WTC11 (cell line): ENCODE measurements around the gene ARL8A. TPM values are rescaled to one million over a fixed set of nuclear protein-coding genes. Genes with fewer than 3 reads are reported as not detected.

Source experiments
- ATAC-seq: fragments of 200-7000 bp; cut with Tn5 transposase; 2 replicates; pipeline ENCODE4 v1.10.0; 2021; ENCODE audit warnings: mild to moderate bottlenecking, moderate library complexity
- CTCF ChIA-PET: fragments of 300-600 bp; sonication (Branson Sonifier 250); formaldehyde crosslinking; loops from one replicate; lab custom pipeline; 2021; ENCODE audit warnings: antibody characterized with exemption; lab: Charles Lee
- POLR2A ChIA-PET: fragments of 350-600 bp; sonication (Branson Sonifier 250); formaldehyde crosslinking; loops from one replicate; lab custom pipeline; 2021; ENCODE audit warnings: antibody characterized with exemption; lab: Charles Lee
- DNase-seq: peaks from one replicate; pipeline ENCODE4 v3.0.0; 2021; ENCODE audit warnings: low spot score
- H3K27ac Mint-ChIP-seq: 2 replicates; pipeline ENCODE4 v1.8.0; 2021; ENCODE audit warnings: mixed read lengths
- H3K27me3 Mint-ChIP-seq: 2 replicates; pipeline ENCODE4 v1.8.0; 2021; ENCODE audit warnings: low read depth, mild to moderate bottlenecking, moderate library complexity, mixed read lengths
- H3K36me3 Mint-ChIP-seq: 2 replicates; pipeline ENCODE4 v1.8.0; 2021; ENCODE audit warnings: mixed read lengths
- H3K4me1 Mint-ChIP-seq: 2 replicates; pipeline ENCODE4 v1.8.0; 2022; ENCODE audit warnings: mixed read lengths
- H3K4me3 Mint-ChIP-seq: 2 replicates; pipeline ENCODE4 v1.8.0; 2021; ENCODE audit warnings: mild to moderate bottlenecking, moderate library complexity, mixed read lengths
- H3K9me3 Mint-ChIP-seq: 2 replicates; pipeline ENCODE4 v1.8.0; 2021; ENCODE audit warnings: mixed read lengths
- ARID4B ChIP-seq: sonication (generic); formaldehyde crosslinking; IDR thresholded peaks from 2 replicates; pipeline ENCODE4 v1.8.0; 2023; ENCODE audit warnings: missing genetic modification reagents, mild to moderate bottlenecking, borderline replicate concordance
- ATF3 ChIP-seq: sonication (generic); formaldehyde crosslinking; conservative IDR thresholded peaks from 2 replicates; pipeline ENCODE4 v1.8.1; 2022; ENCODE audit warnings: mild to moderate bottlenecking, missing genetic modification reagents
- CBFB ChIP-seq: sonication (generic); formaldehyde crosslinking; IDR thresholded peaks from 2 replicates; pipeline ENCODE4 v1.8.1; 2022; ENCODE audit warnings: mild to moderate bottlenecking, low read depth, missing genetic modification reagents
- FOXJ3 ChIP-seq: sonication (generic); formaldehyde crosslinking; IDR thresholded peaks from 2 replicates; pipeline ENCODE4 v1.9.0; 2021; ENCODE audit warnings: missing genetic modification reagents, mild to moderate bottlenecking, borderline replicate concordance
- FOXP1 ChIP-seq: sonication (generic); formaldehyde crosslinking; IDR thresholded peaks from 2 replicates; pipeline ENCODE4 v1.8.0; 2022; ENCODE audit warnings: missing genetic modification reagents, mild to moderate bottlenecking, moderate library complexity, borderline replicate concordance
- FOXP4 ChIP-seq: sonication (generic); formaldehyde crosslinking; IDR thresholded peaks from 2 replicates; pipeline ENCODE4 v1.8.0; 2022; ENCODE audit warnings: mild to moderate bottlenecking, missing genetic modification reagents
- GTF2I ChIP-seq: fragments of 250-450 bp; sonication (Bioruptor Pico); conservative IDR thresholded peaks from 2 replicates; pipeline ENCODE4 v1.4.0; 2021; ENCODE audit warnings: mild to moderate bottlenecking
- IRF2 ChIP-seq: sonication (generic); formaldehyde crosslinking; IDR thresholded peaks from 2 replicates; pipeline ENCODE4 v1.8.0; 2022; ENCODE audit warnings: low read depth, missing genetic modification reagents, borderline replicate concordance
- JAZF1 ChIP-seq: fragments of 250-450 bp; sonication (Bioruptor Pico); IDR thresholded peaks from 2 replicates; pipeline ENCODE4 v1.9.0; 2021; ENCODE audit warnings: moderate library complexity, mild to moderate bottlenecking, inconsistent platforms
- NFE2L1 ChIP-seq: sonication (generic); formaldehyde crosslinking; IDR thresholded peaks from 2 replicates; pipeline ENCODE4 v1.8.1; 2023; ENCODE audit warnings: missing genetic modification reagents
- NR2C2 ChIP-seq: sonication (generic); formaldehyde crosslinking; IDR thresholded peaks from 2 replicates; pipeline ENCODE4 v1.8.0; 2022; ENCODE audit warnings: mild to moderate bottlenecking, missing genetic modification reagents
- OVOL2 ChIP-seq: fragments of 250-450 bp; sonication (Bioruptor Pico); IDR thresholded peaks from 2 replicates; pipeline ENCODE4 v1.9.0; 2021; ENCODE audit warnings: mild to moderate bottlenecking, borderline replicate concordance
- RORB ChIP-seq: fragments of 250-450 bp; sonication (Bioruptor Pico); IDR thresholded peaks from 2 replicates; pipeline ENCODE4 v1.9.0; 2021; ENCODE audit warnings: mild to moderate bottlenecking
- SMAD4 ChIP-seq: sonication (generic); formaldehyde crosslinking; IDR thresholded peaks from 2 replicates; pipeline ENCODE4 v1.8.0; 2022; ENCODE audit warnings: mild to moderate bottlenecking, missing genetic modification reagents
- SOX15 ChIP-seq: fragments of 250-450 bp; sonication (Bioruptor Pico); IDR thresholded peaks from 2 replicates; pipeline ENCODE4 v1.9.0; 2021; ENCODE audit warnings: mild to moderate bottlenecking
- ZNF138 ChIP-seq: sonication (generic); formaldehyde crosslinking; conservative IDR thresholded peaks from 2 replicates; pipeline ENCODE4 v1.8.1; 2022; ENCODE audit warnings: mild to moderate bottlenecking, moderate library complexity, missing genetic modification reagents
- ZNF232 ChIP-seq: sonication (generic); formaldehyde crosslinking; IDR thresholded peaks from 2 replicates; pipeline ENCODE4 v1.8.0; 2022; ENCODE audit warnings: mild to moderate bottlenecking, missing genetic modification reagents
- total RNA-seq: library from RNA; stranded (reverse); gene quantifications from 3 replicates; pipeline ENCODE4 v1.2.3, GENCODE V29; 2021
- TF ChIP-seq, protein P1 (sequence below): sonication (generic); formaldehyde crosslinking; IDR thresholded peaks from 2 replicates; pipeline ENCODE4 v1.8.1; 2022; ENCODE audit warnings: mild to moderate bottlenecking, missing genetic modification reagents, moderate library complexity, borderline replicate concordance
- TF ChIP-seq, protein P2 (sequence below): sonication (generic); formaldehyde crosslinking; IDR thresholded peaks from 2 replicates; pipeline ENCODE4 v1.8.1; 2023; ENCODE audit warnings: mild to moderate bottlenecking, missing genetic modification reagents, borderline replicate concordance

ARL8A gene
- total RNA-seq, 1 experiment from 2014 or later = 47.2 TPM

DNA sequence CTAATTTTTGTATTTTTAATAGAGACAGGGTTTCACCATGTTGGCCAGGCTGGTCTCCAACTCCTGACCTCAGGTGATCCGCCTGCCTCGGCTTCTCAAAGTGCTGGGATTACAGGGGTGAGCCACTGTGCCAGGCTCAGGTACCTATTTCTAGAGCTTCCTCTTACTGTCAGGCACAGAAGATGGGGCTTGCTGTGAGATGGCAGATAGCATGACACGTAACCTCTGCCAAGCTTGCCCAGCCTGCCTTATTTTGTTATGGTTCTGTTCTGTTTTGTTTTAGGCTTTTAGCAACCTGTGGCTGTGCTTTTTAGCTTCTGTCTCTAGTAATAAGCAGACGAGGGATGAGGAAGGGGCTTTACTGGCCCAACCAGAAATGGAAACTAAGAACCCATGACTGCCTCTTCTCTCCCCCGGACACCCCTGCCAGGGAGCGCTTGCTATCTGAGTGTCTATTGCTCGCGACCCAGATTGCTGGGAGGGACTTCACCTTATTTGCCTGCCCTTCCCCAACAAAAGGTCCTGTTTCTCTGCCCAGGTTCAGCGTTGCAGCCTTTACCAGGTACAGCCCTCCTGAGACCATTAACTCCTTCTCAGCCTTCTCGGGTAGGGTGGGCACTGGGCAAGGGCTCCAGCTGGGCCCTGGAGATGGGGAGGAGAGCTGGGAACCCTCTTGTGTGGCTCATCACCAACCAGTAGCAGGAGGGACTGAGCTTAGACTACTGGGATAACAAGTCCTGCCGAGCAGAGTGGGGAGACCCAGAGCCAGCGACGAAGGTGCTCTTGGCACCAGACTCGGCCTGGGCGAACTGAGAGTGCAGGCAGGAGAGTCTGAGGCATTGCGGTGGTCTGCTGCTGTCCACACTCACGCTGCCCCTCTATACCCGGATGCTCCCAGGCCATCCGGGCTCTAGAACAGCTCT lies 35.6 kb upstream of the ARL8A start:
- Mint-ChIP-seq H3K4me3 (no peak overlapping the region), H3K36me3 (no peaks in the 10 kb centered on the region), H3K4me1 (peaks cover 12% of the 10 kb centered on the region)
- CTCF ChIA-PET = interaction anchor here (0.6 to 2.2 kb wide), 6 partner anchors 8 to 480 kb away, joined by 3 to 12 read pairs (median 4); partner anchors contain the start of genes GPR37L1 and LGR6
- DNase-seq = no peak
- no peak for ATAC-seq
- TF ChIP-seq, protein P1, sequence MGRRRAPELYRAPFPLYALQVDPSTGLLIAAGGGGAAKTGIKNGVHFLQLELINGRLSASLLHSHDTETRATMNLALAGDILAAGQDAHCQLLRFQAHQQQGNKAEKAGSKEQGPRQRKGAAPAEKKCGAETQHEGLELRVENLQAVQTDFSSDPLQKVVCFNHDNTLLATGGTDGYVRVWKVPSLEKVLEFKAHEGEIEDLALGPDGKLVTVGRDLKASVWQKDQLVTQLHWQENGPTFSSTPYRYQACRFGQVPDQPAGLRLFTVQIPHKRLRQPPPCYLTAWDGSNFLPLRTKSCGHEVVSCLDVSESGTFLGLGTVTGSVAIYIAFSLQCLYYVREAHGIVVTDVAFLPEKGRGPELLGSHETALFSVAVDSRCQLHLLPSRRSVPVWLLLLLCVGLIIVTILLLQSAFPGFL = no peak
- TF ChIP-seq CBFB (CRISPR knock-in tag) (no peak), ATF3 (no peak), NFE2L1 (CRISPR knock-in tag) (no peak), NR2C2 (no peak), ZNF232 (CRISPR knock-in tag) (no peak), FOXJ3 (no peak), SOX15 (CRISPR knock-in tag) (no peak), ARID4B (CRISPR knock-in tag) (no peak), GTF2I (no peak), OVOL2 (CRISPR knock-in tag) (no peak), FOXP1 (CRISPR knock-in tag) (no peak), ZNF138 (no peak), JAZF1 (no peak), SMAD4 (CRISPR knock-in tag) (no peak), RORB (CRISPR knock-in tag) (no peak)
- TF ChIP-seq, all 79 proteins: peak for 0
- H3K27me3 Mint-ChIP-seq = peaks cover 4% of the 10 kb centered on the region; the same call in 1 of the 2 replicates
- POLR2A ChIA-PET = interaction anchor here (0.6 kb wide), 1 partner anchor 375 kb away, joined by 3 read pairs; no protein-coding TSS in a partner anchor
- H3K9me3 Mint-ChIP-seq = no peaks in the 10 kb centered on the region
- H3K27ac Mint-ChIP-seq = no peak overlapping the region

DNA sequence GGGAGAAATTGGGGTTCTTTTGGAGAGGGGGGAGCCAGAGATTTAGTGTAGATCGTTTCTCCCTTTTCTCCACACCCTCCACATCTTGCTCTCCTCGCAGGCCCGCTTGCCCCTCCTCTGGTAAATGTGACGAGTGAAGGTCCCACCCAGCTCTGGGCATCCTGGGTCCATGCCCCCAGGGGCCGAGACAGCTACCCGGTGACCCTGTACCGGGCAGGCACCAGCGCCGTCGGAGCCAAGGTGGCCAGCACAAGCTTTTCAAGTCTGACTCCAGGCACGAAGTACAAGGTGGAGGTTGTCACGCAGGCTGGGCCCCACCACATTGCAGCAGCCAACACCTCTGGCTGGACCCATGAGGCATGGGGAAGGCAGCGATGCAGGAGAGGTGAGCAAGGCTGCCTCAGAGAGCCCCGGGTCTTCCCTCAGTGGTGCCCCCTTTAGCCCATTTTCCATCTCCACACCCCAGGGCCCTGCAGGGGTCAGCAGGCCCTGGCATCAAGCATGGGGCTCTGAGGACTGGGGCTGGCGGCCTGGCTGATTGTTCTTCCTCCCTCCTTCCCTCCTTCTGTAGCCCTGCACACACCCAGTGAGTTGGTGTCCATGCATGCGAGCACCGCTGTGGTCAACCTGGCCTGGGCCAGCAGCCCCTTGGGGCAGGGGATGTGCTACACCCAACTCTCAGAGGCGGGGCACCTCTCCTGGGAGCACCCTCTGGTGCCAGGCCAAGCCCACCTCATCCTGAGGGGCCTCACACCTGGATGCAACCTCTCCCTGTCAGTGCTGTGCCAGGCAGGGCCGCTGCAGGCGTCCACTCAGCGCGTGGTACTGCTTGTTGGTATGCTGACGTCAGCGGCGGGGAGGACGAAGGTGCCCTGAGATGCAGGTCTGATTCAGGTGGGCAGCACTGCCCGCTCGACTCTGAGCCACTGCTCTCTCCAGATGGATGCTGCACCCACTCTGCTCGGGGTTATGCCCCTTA lies 32.7 kb upstream of the ARL8A start:
- POLR2A ChIA-PET = no interaction called here
- ATAC-seq = peak; percentile 85
- no peak for TF ChIP-seq FOXP4 (CRISPR knock-in tag)
- no peak for TF ChIP-seq IRF2 (CRISPR knock-in tag)
- TF ChIP-seq, protein P2, sequence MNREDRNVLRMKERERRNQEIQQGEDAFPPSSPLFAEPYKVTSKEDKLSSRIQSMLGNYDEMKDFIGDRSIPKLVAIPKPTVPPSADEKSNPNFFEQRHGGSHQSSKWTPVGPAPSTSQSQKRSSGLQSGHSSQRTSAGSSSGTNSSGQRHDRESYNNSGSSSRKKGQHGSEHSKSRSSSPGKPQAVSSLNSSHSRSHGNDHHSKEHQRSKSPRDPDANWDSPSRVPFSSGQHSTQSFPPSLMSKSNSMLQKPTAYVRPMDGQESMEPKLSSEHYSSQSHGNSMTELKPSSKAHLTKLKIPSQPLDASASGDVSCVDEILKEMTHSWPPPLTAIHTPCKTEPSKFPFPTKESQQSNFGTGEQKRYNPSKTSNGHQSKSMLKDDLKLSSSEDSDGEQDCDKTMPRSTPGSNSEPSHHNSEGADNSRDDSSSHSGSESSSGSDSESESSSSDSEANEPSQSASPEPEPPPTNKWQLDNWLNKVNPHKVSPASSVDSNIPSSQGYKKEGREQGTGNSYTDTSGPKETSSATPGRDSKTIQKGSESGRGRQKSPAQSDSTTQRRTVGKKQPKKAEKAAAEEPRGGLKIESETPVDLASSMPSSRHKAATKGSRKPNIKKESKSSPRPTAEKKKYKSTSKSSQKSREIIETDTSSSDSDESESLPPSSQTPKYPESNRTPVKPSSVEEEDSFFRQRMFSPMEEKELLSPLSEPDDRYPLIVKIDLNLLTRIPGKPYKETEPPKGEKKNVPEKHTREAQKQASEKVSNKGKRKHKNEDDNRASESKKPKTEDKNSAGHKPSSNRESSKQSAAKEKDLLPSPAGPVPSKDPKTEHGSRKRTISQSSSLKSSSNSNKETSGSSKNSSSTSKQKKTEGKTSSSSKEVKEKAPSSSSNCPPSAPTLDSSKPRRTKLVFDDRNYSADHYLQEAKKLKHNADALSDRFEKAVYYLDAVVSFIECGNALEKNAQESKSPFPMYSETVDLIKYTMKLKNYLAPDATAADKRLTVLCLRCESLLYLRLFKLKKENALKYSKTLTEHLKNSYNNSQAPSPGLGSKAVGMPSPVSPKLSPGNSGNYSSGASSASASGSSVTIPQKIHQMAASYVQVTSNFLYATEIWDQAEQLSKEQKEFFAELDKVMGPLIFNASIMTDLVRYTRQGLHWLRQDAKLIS (CRISPR knock-in tag) = no peak

More for the DNA sequence above, 32.7 kb upstream of the ARL8A start:
- H3K27me3 Mint-ChIP-seq = no peaks in the 10 kb centered on the region
- H3K4me3 Mint-ChIP-seq = no peak overlapping the region
- no peaks in the 10 kb centered on the region for H3K9me3 Mint-ChIP-seq
- H3K27ac Mint-ChIP-seq = no peak overlapping the region
- H3K36me3 Mint-ChIP-seq = no peaks in the 10 kb centered on the region
- CTCF ChIA-PET = interaction anchor here (0.5 to 2.2 kb wide), 7 partner anchors 9 to 124 kb away, joined by 3 to 11 read pairs (median 3); no protein-coding TSS in a partner anchor
- no peak for DNase-seq
- H3K4me1 Mint-ChIP-seq = no peaks in the 10 kb centered on the region
